SH-SY5Y (cell line): ENCODE data around the gene DIS3L2.

Experiments used
- GATA2 ChIP-seq: IDR thresholded peaks from 2 replicates; pipeline ENCODE4 v1.6.1; 2011; ENCODE audit warnings: mild to moderate bottlenecking, low read depth, low read length
- GATA3 ChIP-seq: IDR thresholded peaks from 2 replicates; pipeline ENCODE4 v1.6.1; 2011; ENCODE audit warnings: low read depth, mild to moderate bottlenecking, low read length, moderate library complexity

DIS3L2 gene

DNA sequence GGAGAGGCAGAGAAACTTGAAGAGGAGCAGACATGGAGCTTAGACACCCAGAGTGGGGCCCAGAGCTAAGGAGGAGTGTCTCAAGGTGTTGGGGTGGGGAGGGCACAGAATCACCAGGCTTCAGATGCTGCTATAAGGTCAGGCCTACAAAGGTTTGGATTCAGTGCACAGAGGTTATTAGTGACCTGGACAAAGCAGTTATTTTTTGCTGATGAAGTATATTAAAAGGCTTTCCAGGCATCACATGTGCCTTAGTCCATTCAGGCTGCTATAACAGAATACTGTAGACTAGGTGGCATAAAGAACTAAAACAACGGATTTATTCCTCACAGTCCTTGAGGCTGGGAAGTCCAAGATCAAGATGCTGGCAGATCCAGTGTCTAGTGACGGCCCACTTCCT lies 271.4 kb downstream of the DIS3L2 start:
- no peak for TF ChIP-seq GATA3
- TF ChIP-seq GATA2 = no peak

DNA sequence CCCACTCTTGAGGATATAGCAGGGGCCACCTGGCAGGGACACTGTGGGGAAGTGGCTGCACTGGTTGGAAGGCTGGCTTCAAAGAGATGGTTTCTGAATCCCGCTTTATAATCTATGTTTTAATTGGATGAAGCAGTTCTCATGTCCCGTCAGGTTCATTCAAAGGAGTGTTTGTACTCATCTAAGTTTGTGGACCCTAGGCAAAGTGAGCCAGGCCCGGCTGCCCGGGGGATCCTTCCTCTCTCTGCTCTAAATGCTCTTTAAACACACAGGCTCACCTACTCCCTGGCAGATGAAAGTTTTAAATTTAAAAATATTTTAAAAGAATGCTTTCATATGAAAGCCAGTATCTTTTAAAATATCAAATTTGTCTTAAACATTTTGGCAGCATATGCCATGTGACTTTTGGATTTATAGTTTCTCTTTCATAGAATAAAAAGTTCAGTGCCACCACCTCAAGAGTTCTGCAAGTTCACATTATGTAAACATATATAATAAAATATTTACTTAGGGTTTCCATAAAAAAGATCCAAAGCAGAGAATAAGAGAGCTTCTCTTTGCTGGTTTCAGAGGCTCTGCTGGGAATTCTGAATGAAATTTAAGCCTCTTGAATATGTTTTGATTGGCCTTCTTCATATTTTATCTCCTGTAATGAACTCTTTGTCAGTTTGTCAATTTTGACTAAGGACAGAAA lies 273.6 kb downstream of the DIS3L2 start:
- TF ChIP-seq GATA2 (no peak), GATA3 (no peak)

DNA sequence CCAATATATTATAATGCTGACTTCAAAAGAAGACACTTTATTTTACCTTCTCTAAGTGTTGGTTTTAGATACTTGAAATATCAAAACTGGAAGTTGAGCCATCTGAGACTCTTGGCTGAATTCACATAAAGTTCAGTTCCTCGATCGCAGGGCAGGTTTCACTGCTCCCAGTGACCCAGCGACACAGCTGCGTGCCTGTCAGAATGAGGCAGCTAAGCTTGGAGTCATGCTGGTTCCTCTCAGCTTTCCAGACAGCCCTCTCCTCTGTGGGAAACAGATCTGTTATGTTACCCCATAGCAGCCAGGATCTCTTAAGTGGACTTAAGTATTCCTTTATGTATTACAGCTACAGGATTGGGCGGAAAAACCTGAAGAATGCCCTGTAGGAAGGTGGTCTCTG lies 274.2 kb downstream of the DIS3L2 start:
- no peak for TF ChIP-seq GATA3
- no peak for TF ChIP-seq GATA2

DNA sequence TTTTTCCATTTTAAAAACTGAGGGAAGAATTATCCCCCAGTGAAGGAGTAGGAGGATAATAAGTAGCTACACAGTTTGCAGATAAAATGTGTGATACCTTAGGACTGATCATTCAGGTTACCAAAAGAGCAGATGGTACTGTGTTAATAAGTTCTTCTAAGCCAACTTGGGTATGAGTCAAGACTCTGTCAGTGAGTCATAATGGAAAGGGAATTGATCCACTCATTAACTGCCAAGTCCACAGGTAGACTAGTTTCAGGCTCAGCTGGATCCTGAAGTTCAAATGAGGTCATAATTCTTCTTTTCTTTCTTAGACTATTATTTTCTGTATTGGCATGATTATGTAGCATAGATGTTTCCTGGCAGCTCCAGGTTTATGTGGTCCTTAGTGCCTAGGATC lies 274.7 kb downstream of the DIS3L2 start:
- TF ChIP-seq GATA2 = no peak
- TF ChIP-seq GATA3 = no peak

DNA sequence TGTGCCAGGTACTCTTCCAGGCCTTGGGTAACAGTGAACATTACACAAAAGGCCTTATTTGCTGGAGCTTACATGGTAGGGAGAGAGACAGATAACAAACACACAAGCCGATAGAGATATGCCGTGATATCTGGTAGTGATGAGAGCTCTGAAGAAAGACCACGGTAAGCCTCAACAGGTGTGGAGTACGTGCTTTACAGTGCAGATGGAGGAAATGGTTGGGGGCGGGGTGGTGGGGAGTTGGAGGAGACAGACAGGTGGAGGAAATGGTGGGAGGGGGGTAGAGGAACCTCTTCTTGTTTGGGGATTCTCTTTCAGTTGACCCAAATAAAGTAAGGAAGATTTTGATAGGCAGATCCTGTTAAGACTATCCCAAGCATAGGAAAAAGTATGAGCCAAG lies 276.0 kb downstream of the DIS3L2 start:
- TF ChIP-seq GATA2 (no peak), GATA3 (no peak)

DNA sequence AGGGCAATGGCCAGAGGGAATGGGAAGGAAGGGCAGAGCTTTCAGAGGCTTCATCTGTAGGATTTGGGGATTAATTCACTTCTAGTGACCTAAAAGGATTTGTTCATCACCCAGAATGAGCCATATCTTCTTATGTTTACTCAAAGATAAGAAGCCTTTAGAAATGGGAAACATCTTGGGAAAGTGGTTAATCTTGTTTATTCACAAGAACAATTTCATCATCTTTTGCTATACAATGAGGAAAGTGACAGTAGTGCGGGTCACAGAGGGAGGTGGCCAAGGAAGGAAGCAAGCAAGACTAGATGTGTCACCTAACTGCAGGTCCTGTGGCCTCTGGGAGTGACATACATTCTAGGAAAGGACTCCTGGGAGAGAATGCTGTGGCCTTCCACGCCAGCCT lies 276.6 kb downstream of the DIS3L2 start:
- TF ChIP-seq GATA3 = no peak
- TF ChIP-seq GATA2 = no peak

DNA sequence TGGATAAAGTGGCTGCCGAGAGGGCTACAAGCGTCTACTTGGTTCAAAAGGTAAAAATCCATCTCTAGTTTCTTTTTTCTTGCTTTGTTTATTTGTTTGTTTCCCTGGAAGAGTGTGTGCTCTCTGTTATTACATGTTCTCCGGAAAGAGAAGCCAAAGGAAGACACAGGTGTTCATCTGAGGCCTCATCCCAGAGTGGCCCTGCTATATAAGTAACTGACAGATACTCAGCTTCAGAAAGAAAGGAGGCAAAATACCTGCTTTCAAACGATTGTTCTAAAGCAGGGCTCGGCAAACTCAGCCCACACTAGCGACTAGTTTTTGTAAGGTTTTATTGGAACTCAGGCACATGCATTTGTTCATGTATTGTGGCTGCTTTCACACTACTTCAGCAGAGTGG lies 277.1 kb downstream of the DIS3L2 start:
- TF ChIP-seq GATA2 (no peak), GATA3 (no peak)

DNA sequence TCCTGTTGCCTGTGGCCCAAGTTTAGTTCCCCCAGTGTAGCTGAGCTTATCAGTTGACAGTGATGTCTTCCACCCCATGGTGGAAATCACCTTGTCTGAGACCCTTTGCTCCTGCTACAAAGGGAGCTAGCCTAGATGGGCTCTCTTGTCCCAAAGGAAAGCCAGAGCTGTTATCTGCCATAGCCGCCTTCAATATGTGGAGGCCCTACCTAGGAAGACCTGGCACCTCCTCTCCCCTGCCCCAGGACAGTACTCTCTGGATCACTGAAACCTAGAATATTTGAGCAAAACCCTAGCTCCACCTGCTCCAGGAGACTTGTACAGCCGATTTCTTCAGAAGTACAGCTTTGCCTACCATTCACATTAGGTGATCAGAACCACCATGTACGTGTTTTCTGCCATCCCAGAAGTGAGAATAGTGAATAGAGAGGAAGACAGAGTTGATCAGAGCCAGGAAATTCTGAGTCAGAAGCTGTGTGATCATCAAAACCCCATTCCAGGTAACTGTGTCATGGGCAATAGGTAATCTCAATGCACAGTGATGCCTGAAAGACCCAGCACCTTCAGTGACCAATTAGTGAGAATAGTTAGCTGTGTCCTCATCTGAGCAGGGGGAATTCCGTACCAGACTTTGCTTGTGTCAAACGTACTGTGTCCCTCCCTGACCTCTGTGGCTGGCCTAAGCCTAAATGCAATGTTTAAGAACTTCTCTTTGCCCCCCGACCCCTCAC lies 278.6 kb downstream of the DIS3L2 start:
- no peak for TF ChIP-seq GATA2
- no peak for TF ChIP-seq GATA3

DNA sequence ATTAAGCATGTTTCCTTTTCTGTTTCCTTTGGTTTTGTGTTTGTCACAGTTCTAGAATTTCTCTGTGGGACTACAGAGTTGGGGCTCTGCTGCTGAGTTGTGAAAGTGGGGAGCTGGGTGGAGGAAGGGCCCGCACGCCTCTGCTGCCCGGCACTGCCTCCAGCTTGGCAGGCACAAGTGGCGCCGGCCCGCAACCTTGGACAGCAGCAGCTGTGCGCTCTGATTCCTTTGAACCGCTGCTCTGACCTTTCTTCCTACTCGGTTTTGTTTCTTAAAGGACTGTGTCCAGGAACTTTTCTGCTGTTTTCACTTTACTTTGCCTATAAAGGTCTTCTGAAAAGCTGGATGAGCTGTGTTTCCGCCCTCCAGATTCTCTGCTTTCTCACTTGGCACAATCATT lies 279.4 kb downstream of the DIS3L2 start:
- no peak for TF ChIP-seq GATA3
- TF ChIP-seq GATA2 = no peak

DNA sequence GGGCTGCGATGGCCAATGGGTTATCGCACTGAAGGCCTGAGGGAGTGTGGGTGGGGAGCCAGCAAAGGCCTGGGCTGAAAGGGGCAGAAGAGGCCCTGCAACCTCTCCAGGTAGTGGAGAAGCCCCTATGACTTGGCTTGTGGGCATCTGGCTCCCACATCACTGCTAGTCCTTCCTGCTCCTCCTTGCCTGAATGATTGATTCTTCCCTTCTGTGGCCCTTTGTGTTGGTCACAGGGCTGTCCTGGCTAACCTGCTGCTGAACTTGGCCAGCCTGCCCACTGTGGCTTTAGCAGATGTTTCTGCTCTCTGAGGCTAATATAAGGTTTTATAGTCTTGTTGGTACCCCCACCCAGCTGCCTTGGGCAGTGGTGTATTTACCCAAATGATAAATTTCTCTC lies 280.8 kb downstream of the DIS3L2 start:
- TF ChIP-seq GATA2 = no peak
- no peak for TF ChIP-seq GATA3

DNA sequence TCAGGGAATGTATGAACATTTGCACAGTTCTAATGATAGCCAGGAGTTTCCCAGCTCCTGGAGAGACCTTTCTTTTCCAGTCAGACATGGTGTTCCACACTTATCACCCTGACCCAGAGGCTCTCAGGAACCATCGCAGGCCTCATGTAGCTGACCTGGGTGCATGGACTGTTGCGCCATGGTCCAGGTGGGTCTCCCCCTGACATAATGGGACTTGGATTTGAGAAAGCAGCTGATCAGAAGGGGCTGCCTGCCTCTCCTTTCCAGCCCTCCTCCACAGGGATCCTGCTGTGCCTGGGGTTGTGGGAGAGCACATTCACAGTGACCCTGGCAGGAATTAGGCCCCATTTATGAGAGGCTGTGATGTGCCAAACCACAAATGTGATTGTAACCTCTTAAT lies 283.6 kb downstream of the DIS3L2 start:
- TF ChIP-seq GATA3 (no peak), GATA2 (no peak)

DNA sequence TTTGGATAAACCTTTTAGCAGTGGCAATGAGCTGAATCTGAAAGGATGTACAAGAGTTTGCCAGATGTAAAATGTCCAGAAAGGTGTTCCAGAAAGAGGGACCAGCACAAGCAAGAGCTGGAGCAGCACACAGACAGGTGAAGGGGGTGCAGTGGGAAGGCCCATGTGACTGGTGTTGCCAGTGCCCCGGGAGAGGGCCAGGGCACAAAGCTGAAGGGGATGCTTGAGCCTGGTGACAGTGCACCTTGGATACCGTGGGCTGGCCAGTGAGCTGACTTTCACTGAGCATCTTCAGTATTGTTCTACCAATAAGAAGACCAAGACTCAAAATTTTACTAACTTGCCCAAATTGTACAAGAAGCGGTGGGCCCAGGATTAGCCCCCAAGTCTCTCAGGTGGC lies 284.7 kb downstream of the DIS3L2 start:
- TF ChIP-seq GATA3 = no peak

DNA sequence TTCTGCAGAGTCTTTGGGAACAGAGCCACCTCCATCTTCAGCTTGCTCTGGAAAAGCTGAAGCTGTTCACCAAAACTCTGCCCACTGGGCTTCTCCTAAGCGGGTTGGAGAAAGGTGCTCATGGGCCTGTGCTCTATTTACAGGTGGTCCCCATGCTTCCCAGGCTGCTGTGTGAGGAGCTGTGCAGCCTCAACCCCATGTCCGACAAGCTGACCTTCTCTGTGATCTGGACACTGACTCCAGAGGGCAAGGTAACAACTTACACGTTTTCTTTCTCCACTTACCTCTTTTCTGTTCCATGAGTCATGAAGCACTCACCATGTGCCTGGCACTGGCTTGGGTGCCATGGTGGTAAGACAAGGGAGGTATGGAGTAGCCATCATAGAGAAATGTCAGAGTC lies 287.6 kb downstream of the DIS3L2 start:
- TF ChIP-seq GATA2 (no peak), GATA3 (no peak)

DNA sequence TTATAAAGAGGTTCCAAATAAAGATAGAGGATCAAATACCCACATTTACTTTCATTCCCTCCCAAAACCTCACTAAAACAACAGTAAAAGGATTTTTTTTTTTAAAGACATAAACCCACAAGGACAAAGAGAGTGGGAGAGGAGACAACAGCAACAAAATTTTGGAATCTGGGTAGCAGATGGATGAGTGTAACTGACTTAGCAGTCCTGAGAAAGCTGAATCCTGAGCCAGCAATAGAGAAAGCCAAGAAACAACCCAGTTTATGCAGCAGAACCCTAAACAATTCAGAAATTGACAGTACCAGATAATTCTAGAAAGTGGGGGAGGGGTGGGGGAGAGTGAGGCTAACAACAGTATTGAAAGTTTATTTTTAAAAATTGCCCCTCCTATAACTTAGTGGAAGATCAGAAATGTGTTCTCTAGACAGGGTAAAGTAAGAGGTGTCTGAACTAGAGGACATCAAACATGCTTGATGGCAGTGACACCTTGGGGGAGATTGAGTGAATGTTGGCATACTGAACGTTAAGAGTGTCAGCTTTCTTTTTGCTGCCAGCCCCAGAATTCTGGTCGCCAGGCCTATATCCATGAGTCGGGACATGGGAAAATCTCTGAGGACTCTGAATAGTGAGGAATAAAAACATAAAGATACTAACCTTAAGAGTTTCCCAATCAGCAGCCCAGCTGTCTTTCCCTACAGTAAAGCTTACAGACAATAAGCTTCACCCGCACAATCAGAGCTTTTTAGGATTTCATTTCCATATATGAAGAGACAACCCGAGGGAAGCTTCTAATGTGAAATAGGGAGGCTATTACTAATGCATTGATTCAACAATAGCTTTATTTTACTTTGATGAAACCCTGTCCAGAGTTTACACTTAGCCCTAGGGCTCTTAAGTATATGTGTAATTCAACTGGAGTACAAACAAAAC lies 289.0 kb downstream of the DIS3L2 start:
- TF ChIP-seq GATA2 (no peak), GATA3 (no peak)
